ENCODE data around the gene REPS2.

- TF ChIP-seq CTCF (IDR thresholded peaks at IDR 0.05) (no peak), POLR2A (IDR thresholded peaks at IDR 0.05) (no peak)
Measured at GRCh38 chrX:16977771-16978170, 31.3 kb downstream of the REPS2 start.

All from body of pancreas (tissue), 4 donors.